Urothelium cell line (cell line): Measurements from ENCODE around the gene ASS1.

Source experiments
- DNase-seq: peaks from one replicate; pipeline ENCODE4 v3.0.0; 2011; ENCODE audit warnings: low spot score, mixed read lengths
- FAIRE-seq: peaks from 2 replicates; lab custom pipeline; 2011; peaks lifted over from hg19 to GRCh38; lab: Jason Lieb, UNC

The ASS1 gene

DNA sequence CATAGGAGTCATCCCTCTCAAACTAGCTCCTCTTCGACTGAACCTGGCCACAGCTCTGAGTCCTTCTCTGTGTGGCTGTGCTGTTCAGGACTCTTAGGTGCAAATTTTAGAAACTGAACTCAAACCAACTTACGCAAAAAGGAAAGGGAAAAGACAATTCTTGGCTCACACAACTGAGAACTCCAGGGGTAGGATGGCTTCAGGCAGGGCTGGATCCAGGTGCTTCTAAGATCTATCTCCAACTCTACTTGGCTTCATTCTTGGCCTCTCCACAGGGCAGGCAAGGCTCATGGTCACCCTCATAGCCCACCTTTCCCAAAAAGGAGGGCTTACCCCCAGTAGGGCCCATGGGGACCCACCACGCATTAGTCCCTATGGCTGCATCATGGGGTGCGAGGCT is 8.1 kb downstream of the ASS1 start:
- FAIRE-seq (no peak), DNase-seq (no peak)

DNA sequence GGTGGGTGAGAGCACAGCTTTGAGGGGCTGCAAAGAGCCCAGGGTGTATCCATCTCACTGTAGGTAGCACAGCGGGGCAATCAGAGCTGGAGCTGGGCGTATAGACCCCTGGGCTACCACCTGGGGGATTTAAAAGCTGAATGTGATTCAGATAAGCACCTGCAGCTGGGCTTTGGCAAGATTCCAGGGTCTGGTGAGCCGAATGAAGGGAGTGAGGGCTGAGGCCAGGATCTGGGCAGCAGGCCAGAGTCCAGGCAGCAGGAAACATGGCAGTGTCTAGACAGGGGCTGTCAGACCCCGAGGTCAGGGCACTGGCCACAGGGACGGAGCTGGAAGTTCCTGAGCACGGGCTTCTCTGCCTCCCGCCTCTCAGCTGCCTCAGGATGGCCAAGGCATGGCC is 8.7 kb downstream of the ASS1 start:
- FAIRE-seq (no peak), DNase-seq (peak; percentile 75)

DNA sequence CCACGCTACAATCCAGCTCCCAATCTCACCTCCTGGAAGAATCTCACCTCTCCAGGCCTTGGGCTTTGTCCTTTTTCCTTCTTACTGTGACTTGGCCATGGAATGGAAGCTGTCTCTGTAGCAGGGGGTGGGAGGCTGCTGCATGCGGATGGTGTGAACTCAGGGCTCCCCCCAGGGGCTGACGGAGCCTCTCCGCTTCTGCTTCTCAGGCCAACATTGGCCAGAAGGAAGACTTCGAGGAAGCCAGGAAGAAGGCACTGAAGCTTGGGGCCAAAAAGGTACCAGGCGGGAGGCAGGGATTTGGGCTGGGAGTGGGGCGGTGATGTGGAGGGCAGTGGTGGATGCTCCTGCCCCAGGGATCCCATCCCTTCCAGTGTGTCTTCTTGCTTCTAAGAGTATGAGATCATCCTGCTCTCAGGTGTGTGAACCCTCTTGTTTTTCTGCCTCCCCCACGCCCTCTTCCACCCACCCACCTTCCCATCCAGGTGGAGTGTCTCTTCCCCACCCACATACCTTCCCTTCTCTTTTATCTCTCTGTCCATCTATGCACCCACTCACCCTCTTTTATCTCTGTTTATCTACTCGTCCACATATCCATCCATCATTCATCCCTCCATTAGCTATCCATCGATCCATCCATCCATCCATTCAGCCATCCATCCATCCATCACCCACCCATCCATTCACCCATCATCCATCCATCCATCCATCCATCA is 9.5 kb downstream of the ASS1 start:
- no peak for DNase-seq
- FAIRE-seq, result no peak

DNA sequence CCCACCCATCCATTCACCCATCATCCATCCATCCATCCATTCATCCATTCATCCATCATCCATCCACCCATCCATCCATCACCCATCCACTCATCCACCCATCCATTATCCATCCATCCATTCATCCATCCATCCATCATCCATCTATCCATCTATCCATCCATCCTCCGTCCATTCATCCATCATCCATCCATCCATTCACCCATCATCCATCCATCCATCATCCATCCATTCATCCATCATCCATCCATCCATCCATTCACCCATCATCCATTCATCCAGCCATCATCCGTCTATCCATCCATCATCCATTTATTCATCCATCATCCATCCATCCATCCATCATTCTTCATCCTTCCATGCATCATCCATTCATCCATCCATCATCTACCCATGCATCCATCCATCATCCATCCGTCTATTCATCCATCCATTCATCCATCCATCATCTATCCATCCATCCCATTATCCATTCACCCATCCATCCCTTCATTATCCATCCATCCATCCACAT is 10.1 kb downstream of the ASS1 start:
- FAIRE-seq (peak; percentile 98), DNase-seq (no peak)

DNA sequence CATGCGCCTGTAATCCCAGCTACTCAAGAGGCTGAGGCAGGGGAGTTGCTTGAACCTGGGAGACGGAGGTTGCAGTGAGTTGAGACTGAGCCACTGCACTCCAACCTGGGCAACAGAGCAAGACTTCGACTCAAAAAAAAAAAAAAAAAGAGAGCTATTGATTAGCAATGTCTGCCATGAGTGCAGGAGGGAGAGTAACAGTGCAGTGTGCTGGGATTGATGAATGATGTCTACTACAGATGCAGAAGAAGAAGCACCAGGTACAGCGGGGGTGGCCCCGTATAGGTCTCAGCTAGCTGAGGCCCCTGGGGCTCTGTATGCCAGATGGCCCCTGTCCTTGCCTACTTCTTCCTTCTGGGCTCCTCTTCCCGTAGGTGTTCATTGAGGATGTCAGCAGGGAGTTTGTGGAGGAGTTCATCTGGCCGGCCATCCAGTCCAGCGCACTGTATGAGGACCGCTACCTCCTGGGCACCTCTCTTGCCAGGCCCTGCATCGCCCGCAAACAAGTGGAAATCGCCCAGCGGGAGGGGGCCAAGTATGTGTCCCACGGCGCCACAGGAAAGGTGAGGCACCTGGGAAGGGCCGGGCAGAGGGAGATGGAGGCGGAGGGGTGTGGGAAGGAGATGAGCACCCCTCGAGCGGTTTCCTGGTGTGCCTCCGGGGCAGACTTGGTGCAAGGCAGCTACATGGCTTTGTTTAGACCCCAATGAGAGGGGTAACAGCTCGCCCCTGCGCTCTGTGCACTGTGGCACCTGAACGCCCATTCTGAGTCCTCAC is 13.5 kb downstream of the ASS1 start:
- DNase-seq (no peak), FAIRE-seq (no peak)

DNA sequence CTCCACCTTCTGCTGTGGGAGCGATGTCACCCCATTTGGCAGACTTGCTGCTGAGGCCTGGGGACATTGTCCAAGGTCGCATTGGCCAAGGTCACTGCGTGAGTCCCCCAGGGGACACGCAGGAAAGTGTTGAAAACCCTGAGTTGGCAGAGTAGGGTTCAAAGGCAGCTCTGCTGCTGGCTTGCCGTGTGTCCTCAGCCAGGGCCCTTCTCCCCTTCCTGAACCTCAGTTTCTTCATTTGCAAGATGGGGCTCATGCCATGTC is 14.0 kb downstream of the ASS1 start:
- FAIRE-seq, result no peak
- no peak for DNase-seq

DNA sequence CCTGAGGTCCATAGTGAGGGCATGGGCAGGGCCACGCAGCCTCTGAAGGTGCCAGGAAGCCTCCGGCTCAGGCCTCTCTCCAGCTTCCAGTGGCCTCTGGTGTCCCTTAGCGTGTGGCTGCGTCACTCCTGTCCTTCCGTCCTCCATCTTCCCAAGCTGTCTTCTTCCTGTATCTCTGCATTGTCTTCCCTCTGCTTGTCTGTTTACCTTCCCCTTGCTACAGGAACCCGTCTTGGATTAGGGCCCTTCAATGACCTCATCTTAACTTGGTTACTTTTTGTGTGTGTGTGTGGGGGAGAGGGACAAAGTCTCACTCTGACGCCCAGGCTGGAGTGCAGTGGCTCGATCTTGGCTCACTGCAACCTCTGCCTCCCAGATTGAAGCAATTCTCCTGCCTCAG is 14.4 kb downstream of the ASS1 start:
- no peak for DNase-seq
- FAIRE-seq, result no peak

DNA sequence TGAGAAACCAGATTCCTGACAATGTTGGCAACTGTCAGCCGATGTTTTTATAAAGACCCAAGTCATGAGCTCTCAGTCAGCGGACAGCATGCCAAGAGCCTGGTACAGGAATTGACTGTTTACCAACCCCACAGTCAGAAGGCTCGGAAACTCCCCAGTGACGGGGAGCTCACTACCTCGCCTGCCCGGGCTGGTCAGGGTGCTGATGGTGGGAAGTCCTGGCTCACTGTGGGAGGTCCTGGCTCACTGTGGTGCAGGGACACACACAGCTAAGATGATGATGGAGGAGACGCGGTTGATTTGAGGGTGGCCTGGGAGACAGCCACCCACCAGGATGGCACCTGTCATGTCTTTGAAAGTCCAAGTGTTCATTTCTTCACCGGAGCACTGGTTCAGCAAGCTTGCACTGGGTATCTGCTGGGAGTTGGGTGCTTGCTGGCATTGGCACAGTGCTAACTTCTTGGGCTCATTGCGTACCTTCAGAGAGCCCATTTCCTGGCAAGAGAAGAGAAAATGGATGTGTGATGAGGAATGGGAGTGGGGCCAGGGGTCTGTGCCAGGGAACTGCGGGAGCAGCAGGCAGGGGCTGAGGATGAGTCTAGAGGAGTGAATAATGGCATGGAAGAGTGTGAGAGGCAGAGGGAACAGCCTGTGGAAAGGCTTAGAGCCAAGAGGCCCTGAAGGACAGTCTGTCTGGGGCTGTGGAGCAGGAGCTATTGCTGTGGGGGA is 15.3 kb downstream of the ASS1 start:
- no peak for FAIRE-seq
- no peak for DNase-seq

DNA sequence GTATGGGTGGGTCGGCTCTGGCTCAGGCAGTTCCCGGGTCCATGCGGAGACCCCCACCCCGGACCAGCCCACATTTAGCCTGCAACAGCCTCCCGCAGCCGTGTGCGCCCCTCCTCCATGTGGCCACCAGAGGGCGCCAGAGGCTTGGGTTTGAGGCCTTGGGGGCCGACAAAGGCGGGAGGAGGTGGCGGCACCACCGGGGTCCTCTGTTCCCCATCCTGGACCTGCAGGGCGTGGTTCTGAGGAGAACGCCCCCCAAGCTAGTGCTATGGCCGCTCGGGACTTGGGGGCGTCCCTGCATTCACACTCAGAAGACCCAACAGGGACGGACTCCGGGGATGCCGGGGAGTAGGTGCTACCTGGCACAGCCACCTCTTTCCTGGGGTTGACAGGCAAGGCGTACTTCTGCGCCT is 16.5 kb downstream of the ASS1 start:
- FAIRE-seq (no peak), DNase-seq (peak; percentile 73)

DNA sequence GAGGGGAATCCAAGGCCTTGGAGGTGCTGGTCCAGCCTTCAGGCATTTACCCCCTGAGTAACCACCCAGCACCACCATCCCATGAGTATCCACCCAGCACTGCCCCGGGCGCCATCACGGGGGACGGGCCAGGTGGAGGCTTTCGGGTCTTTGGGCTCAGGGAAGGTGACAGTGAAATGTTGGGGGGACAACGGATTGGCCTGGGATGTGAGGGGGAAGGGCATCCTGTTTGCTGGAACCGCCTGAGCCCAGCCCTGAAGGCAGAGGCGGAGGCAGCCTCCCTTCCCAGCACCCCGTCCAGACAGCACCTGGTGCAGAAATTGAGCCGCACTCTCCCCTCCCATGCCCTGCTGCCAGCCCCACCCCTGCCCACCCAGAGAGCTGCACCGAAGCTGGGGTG is 17.0 kb downstream of the ASS1 start:
- no peak for FAIRE-seq
- DNase-seq, result no peak

DNA sequence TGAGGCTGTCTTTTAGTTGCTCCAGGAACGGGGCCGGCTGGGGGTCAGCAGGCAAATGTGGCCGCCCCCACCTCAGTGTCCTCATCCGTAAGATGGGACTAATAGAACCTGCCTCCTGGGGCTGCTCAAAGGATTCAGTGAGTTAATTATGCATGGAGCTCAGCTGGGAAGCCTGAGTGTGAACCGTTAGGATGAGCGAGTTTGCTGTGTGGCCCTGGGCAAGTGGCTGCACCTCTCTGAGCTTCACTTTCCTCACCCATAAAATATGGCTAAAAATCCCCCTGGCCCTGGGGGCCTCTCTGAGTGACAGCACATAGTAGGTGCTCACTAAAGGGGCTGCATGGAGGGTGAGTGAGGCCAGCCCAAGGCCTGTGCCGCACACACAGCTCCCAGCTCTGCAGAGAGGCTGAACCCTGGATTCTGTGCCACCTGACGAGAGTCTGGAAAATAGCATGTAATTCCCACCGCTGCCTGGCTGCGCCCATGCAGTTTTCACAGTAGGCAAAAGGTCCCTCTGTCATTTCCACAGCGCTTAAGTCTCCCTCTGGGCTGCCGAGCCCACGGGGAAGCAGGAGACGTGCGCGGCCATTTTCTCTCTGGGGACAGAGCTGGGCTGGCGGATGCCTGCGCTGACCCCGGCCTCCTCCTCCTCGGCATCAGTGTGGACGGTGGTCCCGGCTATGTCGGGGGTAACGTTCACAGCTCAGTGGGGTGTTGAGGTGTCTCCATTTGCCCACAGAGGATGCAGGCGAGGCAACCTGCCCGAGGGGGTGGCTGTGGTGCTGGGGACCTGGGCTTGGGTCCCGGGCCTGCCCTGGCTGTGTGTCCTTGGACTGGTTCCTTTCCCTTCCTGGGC is 18.2 kb downstream of the ASS1 start:
- DNase-seq (no peak), FAIRE-seq (no peak)

DNA sequence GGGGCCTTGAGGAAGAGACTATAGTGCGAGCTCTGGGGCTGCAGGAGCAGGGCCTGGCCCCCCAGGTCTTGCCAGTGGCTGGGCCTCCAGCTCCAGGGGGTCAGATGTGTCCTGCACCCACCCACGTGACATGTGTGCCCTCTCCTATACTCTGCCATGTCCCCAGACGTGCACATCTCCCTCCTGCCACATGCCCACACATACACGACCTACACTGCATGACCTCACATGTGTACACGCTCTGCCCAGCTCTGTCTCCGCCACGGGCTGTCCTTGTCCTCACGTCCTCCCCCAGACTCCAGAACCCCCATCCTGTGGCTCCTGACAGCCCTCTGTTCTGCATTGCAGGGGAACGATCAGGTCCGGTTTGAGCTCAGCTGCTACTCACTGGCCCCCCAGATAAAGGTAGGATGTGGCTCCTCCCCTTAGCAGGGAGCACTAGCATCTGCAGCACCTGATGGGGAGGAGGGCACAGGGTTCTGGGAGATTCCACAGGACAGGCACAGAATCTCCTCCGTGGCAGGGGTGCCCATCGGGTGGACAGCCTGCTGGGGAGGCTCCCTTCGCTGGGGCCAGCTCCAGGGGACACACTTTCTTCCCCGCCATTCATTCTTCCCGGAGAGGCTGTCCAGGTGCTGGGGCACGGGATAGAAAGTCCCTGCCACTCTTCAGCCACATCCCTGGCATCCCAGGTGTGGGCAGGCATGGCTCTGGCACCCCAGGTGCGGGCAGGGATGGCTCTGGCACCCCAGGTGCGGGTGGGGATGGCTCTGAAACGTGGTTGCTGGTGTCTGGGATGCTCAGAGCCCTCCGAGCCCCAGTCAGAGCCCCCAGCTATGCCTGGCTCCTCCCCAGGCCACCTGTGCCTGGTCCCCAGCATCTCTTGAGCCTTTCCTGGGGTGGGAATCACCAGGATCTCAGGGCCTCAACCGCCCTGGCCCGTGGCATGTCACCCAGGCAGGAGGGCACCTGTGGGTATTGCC is 19.3 kb downstream of the ASS1 start:
- DNase-seq (no peak), FAIRE-seq (no peak)

DNA sequence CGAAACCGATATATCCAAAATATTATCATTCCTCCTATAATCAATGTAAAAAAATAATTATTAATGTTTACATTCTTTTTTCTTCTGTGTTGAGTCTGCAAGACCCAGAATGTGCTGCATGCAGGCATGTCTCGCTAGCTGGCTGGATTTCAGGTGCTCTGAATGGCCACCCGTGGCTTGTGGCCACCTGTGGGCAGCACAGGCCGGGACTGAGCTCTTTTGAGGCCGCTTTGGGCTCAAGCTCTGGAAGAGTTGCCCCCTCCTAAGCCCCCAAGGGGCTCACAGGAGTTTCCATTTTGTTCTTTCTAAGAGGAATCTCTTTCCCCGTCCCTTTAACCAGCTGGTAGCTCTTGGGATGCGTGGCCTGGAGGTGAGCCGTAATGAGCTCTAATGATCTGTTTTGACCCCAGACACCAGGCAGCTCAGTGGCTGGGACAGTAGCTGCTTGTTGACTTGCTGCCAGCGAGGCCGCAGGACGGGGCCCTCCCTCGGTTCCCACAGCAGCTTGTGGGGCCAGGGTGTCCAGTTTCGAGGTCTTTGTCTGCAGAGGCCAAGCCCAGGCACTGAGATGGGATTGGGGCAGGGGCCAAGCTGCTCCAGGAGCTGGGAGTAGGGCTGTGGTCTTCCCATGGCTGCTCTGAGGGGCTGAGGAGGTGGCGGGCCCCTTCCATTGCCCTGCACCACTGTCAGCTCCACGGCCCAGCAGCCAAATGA is 20.8 kb downstream of the ASS1 start:
- DNase-seq (no peak), FAIRE-seq (no peak)

DNA sequence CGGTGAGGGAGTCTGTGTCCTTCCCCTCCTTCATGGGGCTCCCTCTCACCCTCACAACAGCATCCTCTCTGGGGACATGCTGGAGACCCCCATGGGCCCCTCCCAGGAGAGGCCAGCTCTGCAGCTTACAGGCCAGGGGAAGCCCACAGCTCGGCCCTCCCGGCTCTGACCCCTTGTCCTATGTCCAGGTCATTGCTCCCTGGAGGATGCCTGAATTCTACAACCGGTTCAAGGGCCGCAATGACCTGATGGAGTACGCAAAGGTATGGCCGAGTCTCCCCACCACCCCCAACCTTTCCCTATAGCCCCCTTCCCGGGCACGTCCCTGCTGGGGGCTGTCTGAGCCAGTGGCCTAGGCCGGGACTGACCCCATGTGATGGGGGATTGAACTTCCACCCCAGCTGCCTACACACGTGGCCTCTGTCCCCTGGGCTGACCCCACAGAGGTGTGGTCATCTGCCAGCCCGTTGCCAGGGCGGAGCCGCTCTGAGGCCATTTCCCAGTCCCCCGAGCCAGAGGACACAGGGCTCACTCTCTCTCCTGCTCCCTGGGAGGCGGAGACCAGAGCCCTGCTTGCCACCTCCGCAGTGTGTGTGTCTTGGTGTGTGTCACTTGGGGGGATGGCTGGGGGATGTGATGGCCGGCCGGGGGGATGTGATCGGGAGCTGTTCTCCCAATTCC is 21.9 kb downstream of the ASS1 start:
- DNase-seq (no peak), FAIRE-seq (no peak)

DNA sequence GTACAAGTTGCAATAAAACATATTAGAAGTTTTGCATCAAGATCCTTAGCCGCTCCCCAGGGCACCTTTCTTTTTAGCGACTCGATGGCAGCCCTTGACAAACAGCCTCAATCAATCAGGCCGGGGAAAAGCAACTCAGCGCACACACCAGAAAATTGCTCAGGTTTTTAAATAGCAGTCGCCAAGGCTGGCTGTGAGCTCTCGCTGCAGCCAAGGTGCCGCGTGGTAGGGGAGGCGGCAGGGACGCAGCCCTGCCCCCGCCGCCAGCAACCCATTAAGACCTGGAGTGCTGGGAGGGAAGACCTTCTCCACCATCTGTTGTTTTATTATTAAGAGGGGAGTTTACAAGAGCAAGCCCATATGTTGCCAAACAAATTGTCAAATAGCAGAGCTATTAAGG is 22.6 kb downstream of the ASS1 start:
- FAIRE-seq (no peak), DNase-seq (no peak)

DNA sequence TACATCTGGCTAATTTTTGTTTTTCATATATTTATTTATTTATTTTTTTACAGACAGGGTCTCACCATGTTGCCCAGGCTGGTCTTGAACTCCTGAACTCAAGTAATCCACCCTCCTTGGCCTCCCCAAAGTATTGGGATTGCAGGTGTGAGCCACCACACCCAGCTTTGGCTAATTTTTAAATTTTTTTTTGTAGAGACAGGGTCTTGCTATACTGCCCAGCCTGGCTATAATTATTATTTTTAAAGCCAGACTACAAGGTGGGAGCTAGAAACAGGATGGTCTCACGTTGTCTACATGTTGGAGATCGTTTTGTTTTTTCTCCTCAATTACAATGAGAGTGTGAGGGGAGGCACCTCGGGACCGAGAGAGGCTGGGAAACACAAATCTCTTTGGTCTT is 23.8 kb downstream of the ASS1 start:
- FAIRE-seq, result no peak
- no peak for DNase-seq

DNA sequence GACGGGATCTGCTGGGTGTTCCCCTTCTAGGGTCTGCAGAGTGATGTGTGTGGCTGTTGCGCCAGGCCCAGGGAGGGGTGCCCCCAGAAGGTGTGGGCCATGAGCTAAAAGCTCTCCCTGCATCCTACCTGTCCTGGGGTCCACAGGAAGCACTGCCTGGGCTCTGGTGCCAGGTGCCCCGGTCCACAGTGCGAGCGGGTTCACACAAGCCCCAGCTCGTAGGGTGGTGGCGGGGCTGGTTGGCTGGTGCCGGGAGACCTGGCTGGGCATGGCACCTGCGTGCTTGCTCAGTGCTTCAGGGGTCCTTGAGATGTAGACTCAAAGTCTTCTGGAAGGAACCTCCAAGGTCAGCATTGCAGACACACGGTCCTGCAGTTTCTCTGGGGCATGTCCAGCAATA is 25.5 kb downstream of the ASS1 start:
- FAIRE-seq (no peak), DNase-seq (no peak)

DNA sequence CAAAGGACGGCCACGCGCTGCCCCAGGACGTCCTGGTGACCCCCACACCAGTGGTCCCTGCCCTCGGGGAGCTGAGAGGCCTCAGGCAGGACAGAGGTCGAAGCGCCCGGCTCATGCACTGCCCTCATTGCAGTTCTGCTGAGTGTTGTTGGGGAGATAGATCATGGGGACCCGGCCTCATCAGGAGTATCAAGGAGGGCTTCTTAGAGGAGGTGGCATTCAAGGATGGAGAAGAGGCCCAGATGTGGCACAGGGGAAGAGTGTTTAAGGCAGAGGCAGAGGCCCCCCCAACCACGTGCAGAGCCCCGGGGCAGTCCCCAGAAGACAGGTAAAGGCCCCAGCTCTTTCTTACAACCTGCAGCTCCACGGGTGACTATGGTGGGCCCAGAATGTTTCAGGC is 26.2 kb downstream of the ASS1 start:
- no peak for FAIRE-seq
- no peak for DNase-seq
